ENCODE results near the gene SLC38A5. TPM values are rescaled to one million over a fixed set of nuclear protein-coding genes. Genes with fewer than 3 reads are reported as not detected.

Gene SLC38A5
- total RNA-seq, 1 experiment from 2014 or later, result 0.33 TPM

DNA sequence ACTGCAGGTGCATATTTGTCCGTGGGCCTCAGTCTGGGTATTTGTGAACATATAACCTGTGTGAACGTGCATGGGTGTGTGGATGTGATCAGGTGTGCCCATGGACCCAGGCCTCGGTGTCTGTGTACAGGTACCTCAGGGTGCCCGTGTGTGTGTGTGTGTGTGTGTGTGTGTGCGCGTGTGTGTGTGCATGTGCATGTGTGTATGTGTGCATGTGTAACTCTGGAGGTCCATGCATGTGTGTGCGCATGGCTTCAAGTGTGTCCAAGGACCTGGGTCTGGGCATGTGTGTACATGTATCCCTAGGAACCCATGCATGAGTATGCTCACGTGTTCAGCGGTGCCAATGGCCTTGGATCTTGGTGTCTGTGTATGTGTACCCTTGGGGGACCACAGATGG, 21.7 kb upstream of the SLC38A5 start:
- no peaks in the 10 kb centered on the region for H3K27me3 Mint-ChIP-seq (ENCODE audit: unreplicated experiment)
- TF ChIP-seq, protein P1, sequence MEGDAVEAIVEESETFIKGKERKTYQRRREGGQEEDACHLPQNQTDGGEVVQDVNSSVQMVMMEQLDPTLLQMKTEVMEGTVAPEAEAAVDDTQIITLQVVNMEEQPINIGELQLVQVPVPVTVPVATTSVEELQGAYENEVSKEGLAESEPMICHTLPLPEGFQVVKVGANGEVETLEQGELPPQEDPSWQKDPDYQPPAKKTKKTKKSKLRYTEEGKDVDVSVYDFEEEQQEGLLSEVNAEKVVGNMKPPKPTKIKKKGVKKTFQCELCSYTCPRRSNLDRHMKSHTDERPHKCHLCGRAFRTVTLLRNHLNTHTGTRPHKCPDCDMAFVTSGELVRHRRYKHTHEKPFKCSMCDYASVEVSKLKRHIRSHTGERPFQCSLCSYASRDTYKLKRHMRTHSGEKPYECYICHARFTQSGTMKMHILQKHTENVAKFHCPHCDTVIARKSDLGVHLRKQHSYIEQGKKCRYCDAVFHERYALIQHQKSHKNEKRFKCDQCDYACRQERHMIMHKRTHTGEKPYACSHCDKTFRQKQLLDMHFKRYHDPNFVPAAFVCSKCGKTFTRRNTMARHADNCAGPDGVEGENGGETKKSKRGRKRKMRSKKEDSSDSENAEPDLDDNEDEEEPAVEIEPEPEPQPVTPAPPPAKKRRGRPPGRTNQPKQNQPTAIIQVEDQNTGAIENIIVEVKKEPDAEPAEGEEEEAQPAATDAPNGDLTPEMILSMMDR (IDR thresholded peaks at IDR 0.05; ENCODE audit: unreplicated experiment), result no peak
- no TSS peak for BruUV-seq (replicated peaks)
- H3K4me1 Mint-ChIP-seq (ENCODE audit: low read depth, unreplicated experiment), result peaks cover 29% of the 10 kb centered on the region
- intact Hi-C loops (cut with micrococcal nuclease; ENCODE audit: unreplicated experiment), result no loop called here
- CTCF ChIA-PET, result no interaction called here
- no peaks in the 10 kb centered on the region for H3K9me3 Mint-ChIP-seq (ENCODE audit: low read depth, unreplicated experiment)
- H3K27ac Mint-ChIP-seq (ENCODE audit: unreplicated experiment), result no peak overlapping the region
- DNase-seq, result no peak
- H3K4me3 Mint-ChIP-seq (ENCODE audit: low read depth, unreplicated experiment), result no peak overlapping the region
- peaks cover 19% of the 10 kb centered on the region for H3K36me3 Mint-ChIP-seq (ENCODE audit: insufficient read depth, unreplicated experiment)

DNA sequence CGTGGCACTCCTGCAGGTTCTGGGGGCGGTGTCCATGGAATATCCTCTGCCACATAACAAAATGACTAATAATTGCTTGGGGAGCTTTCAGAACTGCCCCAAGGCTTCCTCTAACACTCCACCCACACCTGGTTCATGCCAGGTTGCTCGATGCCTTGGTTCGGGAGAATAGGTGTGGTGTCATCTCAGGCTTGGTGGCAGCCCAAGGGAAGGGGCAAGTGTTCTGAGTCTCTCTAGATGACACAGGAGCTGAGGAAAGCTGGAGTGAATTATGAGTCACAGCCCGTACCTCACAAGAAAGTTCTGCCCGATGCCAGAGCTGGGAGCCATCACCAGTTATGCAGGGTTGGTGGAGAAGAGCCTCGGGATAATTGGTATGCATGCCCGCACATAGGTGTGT, 20.6 kb upstream of the SLC38A5 start:
- no peak overlapping the region for H3K4me3 Mint-ChIP-seq (ENCODE audit: low read depth, unreplicated experiment)
- CTCF ChIA-PET, result interaction anchor here (0.5 kb wide), 1 partner anchor 22 kb away, joined by 3 read pairs; no protein-coding TSS in a partner anchor
- H3K27me3 Mint-ChIP-seq (ENCODE audit: unreplicated experiment), result no peaks in the 10 kb centered on the region
- H3K4me1 Mint-ChIP-seq (ENCODE audit: low read depth, unreplicated experiment), result peaks cover 29% of the 10 kb centered on the region
- TF ChIP-seq, protein P1 (IDR thresholded peaks at IDR 0.05; ENCODE audit: unreplicated experiment), result no peak
- DNase-seq, result no peak
- H3K27ac Mint-ChIP-seq (ENCODE audit: unreplicated experiment), result no peak overlapping the region
- no TSS peak for BruUV-seq (replicated peaks)
- H3K9me3 Mint-ChIP-seq (ENCODE audit: low read depth, unreplicated experiment), result no peaks in the 10 kb centered on the region
- peaks cover 21% of the 10 kb centered on the region for H3K36me3 Mint-ChIP-seq (ENCODE audit: insufficient read depth, unreplicated experiment)
- intact Hi-C loops (cut with micrococcal nuclease; ENCODE audit: unreplicated experiment), result no loop called here

- intact Hi-C loops (cut with micrococcal nuclease; ENCODE audit: unreplicated experiment), result no loop called here
- TF ChIP-seq, protein P1 (IDR thresholded peaks at IDR 0.05; ENCODE audit: unreplicated experiment), result no peak
- Mint-ChIP-seq H3K4me3 (ENCODE audit: low read depth, unreplicated experiment) (no peak overlapping the region), H3K27me3 (ENCODE audit: unreplicated experiment) (no peaks in the 10 kb centered on the region), H3K27ac (ENCODE audit: unreplicated experiment) (no peak overlapping the region), H3K36me3 (ENCODE audit: insufficient read depth, unreplicated experiment) (peaks cover 21% of the 10 kb centered on the region), H3K4me1 (ENCODE audit: low read depth, unreplicated experiment) (peaks cover 29% of the 10 kb centered on the region), H3K9me3 (ENCODE audit: low read depth, unreplicated experiment) (no peaks in the 10 kb centered on the region)
- no peak for DNase-seq
- CTCF ChIA-PET, result interaction anchor here (0.5 kb wide), 1 partner anchor 21 kb away, joined by 3 read pairs; no protein-coding TSS in a partner anchor
- no TSS peak for BruUV-seq (replicated peaks)
Measured at GRCh38 chrX:48489892-48490291, 19.8 kb upstream of the SLC38A5 start.

- no TSS peak for BruUV-seq (replicated peaks)
- H3K36me3 Mint-ChIP-seq (ENCODE audit: insufficient read depth, unreplicated experiment), result peaks cover 21% of the 10 kb centered on the region
- peaks cover 29% of the 10 kb centered on the region for H3K4me1 Mint-ChIP-seq (ENCODE audit: low read depth, unreplicated experiment)
- TF ChIP-seq, protein P1 (IDR thresholded peaks at IDR 0.05; ENCODE audit: unreplicated experiment), result no peak
- CTCF ChIA-PET, result no interaction called here
- no peak overlapping the region for H3K4me3 Mint-ChIP-seq (ENCODE audit: low read depth, unreplicated experiment)
- no peak for DNase-seq
- H3K27me3 Mint-ChIP-seq (ENCODE audit: unreplicated experiment), result no peaks in the 10 kb centered on the region
- no peaks in the 10 kb centered on the region for H3K9me3 Mint-ChIP-seq (ENCODE audit: low read depth, unreplicated experiment)
- intact Hi-C loops (cut with micrococcal nuclease; ENCODE audit: unreplicated experiment), result no loop called here
- H3K27ac Mint-ChIP-seq (ENCODE audit: unreplicated experiment), result peak overlapping the region; percentile 98
Measured at GRCh38 chrX:48489296-48489695, 19.2 kb upstream of the SLC38A5 start.

All from Calu3 (cell line).